HepG2 (cell line): ENCODE results near the gene DNAJC2. TPM values are rescaled to one million over a fixed set of nuclear protein-coding genes. Genes with fewer than 3 reads are reported as not detected.
"Not testable (repeated sequence)": the region's sequence is repeated elsewhere in the genome, so short reads cannot be mapped to it uniquely, and the experiment has no call there.

Experiments
- ATAC-seq: fragments of 200-7000 bp; cut with Tn5 transposase; 3 replicates; pipeline ENCODE4 v1.9.1; 2020; ENCODE audit warnings: mild to moderate bottlenecking, moderate library complexity
- BruUV-seq: library from RNA; stranded (reverse); fragments of 400-500 nt; replicated peaks from 2 replicates; lab custom pipeline; 2021; lab: Mats Ljungman, UMichigan
- CTCF ChIA-PET: fragments of 300-600 bp; formaldehyde crosslinking; extraction: SDS; loops from one replicate; lab custom pipeline; 2021; ENCODE audit warnings: low total read pairs, inconsistent platforms, low intra/inter-chr PET ratio; lab: Yijun Ruan, JAX
- POLR2A ChIA-PET: fragments of 350-600 bp; sonication (Branson Sonifier 250); formaldehyde crosslinking; loops from one replicate; lab custom pipeline; 2020; ENCODE audit warnings: antibody characterized with exemption, inconsistent platforms; lab: Yijun Ruan, JAX
- DNase-seq: peaks from one replicate; pipeline ENCODE4 v3.0.0-alpha.2; 2015; ENCODE audit warnings: low spot score
- FAIRE-seq: peaks from 3 replicates; lab custom pipeline; 2011; peaks lifted over from hg19 to GRCh38; lab: Jason Lieb, UNC
- H2AFZ ChIP-seq: one replicate; pipeline ENCODE4 v1.6.1; 2011; ENCODE audit warnings: low read length, inconsistent platforms
- H3K27ac ChIP-seq: fragments of 300-600 bp; 3 replicates; pipeline ENCODE4 v1.8.0; 2011; ENCODE audit warnings: mixed run types, mild to moderate bottlenecking, mixed read lengths, low read length, inconsistent platforms; ENCODE audit not compliant: insufficient read depth; ENCODE audit errors: extremely low read length
- H3K27me3 ChIP-seq, 2 experiments: fragments of 200-600 bp in 1 of 2; 2 replicates in 1 of 2; 3 replicates in 1 of 2; pipeline versions ENCODE4 v1.6.0 to v1.8.0; 2011; ENCODE audit warnings: low read length in 2 of 2, mild to moderate bottlenecking in 2 of 2, moderate library complexity in 2 of 2, inconsistent platforms in 1 of 2; ENCODE audit not compliant: insufficient read depth in 2 of 2, control insufficient read depth in 1 of 2
- H3K36me3 ChIP-seq, 2 experiments: fragments of 200-600 bp in 1 of 2; replicated peaks in 1 of 2; 2 replicates in 1 of 2; 3 replicates in 1 of 2; pipeline versions ENCODE4 v1.5.1 to v1.8.0; 2011; ENCODE audit warnings: low read length in 2 of 2, inconsistent platforms in 1 of 2; ENCODE audit not compliant: insufficient read depth in 2 of 2, control insufficient read depth in 1 of 2
- H3K4me1 ChIP-seq: 2 replicates; pipeline ENCODE4 v1.5.1; 2012; ENCODE audit warnings: low read length, inconsistent platforms; ENCODE audit not compliant: insufficient read depth
- H3K4me2 ChIP-seq: 2 replicates; pipeline ENCODE4 v1.6.0; 2011; ENCODE audit warnings: low read depth, low read length, inconsistent platforms
- H3K4me3 ChIP-seq, 3 experiments: fragments of 200-600 bp in 1 of 3; sonication (generic), shearing (Covaris generic) in 1 of 3; replicated peaks in 1 of 3; 2 replicates each; pipeline ENCODE4 v1.5.1; 2011 to 2016; ENCODE audit warnings: low read length in 3 of 3, inconsistent platforms in 2 of 3, low read depth in 2 of 3, mild to moderate bottlenecking in 2 of 3, control low read depth in 1 of 3, mixed read lengths in 1 of 3; ENCODE audit not compliant: insufficient read depth in 1 of 3
- H3K79me2 ChIP-seq: one replicate; pipeline ENCODE4 v1.6.1; 2011; ENCODE audit warnings: low read length, inconsistent platforms; ENCODE audit not compliant: insufficient read depth
- H3K9ac ChIP-seq: 2 replicates; pipeline ENCODE4 v1.6.0; 2011; ENCODE audit warnings: mild to moderate bottlenecking, low read depth, low read length, inconsistent platforms; ENCODE audit not compliant: insufficient read depth
- H3K9me3 ChIP-seq: 2 replicates; pipeline ENCODE4 v1.5.1; 2012; ENCODE audit warnings: mild to moderate bottlenecking, low read length
- H4K20me1 ChIP-seq: 2 replicates; pipeline ENCODE4 v1.6.0; 2011; ENCODE audit warnings: inconsistent platforms, mild to moderate bottlenecking, low read length, moderate library complexity; ENCODE audit not compliant: insufficient read depth
- WGBS: methylation state at CpG from one replicate; pipeline ENCODE4 v1.1.6; 2017; ENCODE audit warnings: low lambda C conversion rate; 5-methylcytosine and 5-hydroxymethylcytosine counted together
- in situ Hi-C: cut with HindIII; loops from 2 replicates; pipeline ENCODE4 v1.10.0; 2017; ENCODE audit warnings: low pct_unique_long_range_greater_than_20kb; ENCODE audit not compliant: extremely low pct_ligation_motif_present
- intact Hi-C: fragments of 100-400 bp; cut with micrococcal nuclease; formaldehyde crosslinking; loops from one replicate; pipeline ENCODE4 v1.10.0; 2022; ENCODE audit not compliant: unreplicated experiment
- polyA plus RNA-seq, 8 experiments: library from polyadenylated mRNA; depleted of rRNA in 3 of 8; stranded (reverse) in 7 of 8; unstranded in 1 of 8; fragments of >200 nt; fragmentation: Illumina TruSeq in 4 of 8; extraction: Trizol in 4 of 8; gene quantifications; 2 replicates each; pipeline versions ENCODE4 v1.2.1 to v1.2.3, GENCODE V29; 2011 to 2016; ENCODE audit warnings: low read depth in 4 of 8, missing spikeins in 1 of 8, mixed read lengths in 1 of 8; ENCODE audit not compliant: insufficient read depth in 1 of 8
- total RNA-seq, 5 experiments: library from RNA; depleted of rRNA; stranded (reverse); fragments of >200 nt; fragmentation: Illumina TruSeq; extraction: Trizol; gene quantifications; 2 replicates each; pipeline ENCODE4 v1.2.3, GENCODE V29; 2016; ENCODE audit warnings: low read depth in 1 of 5
- TF ChIP-seq, protein P1 (sequence below): sonication (generic); formaldehyde crosslinking; IDR thresholded peaks from 2 replicates; pipeline ENCODE4 v1.4.0; 2020; ENCODE audit warnings: missing genetic modification reagents

The DNAJC2 gene
- total and polyA plus RNA-seq, 2 of the 13 experiments (the other 11 are each of a cell fraction or from before 2014, with no cell fraction given), result 19.6 to 42.0 TPM

DNA sequence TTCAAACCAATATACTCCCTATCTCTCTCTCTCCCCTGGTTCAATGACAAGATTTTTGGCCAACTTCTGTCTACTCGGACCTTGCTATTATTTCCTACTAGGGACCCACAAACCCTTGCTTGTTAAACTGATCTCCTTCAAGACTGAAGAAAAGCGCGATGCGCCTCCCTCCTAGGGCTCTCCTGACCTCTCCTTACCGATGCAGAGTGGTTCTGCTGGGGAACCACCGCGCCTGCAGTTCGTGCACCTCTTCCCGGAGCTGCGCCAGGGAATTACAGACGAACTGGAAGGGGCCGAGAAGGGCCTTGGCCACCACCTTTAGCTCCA is 65.0 kb downstream of the DNAJC2 start:
- Histone ChIP-seq H3K4me2 (peak overlapping the region; percentile 79), H3K4me3 (peak overlapping the region; percentile 4 to 66 (median 42); a peak in 3 of 6 replicates), H3K4me1 (peaks cover 16% of the 10 kb centered on the region; the same call in 1 of the 2 replicates)
- POLR2A ChIA-PET, H3K79me2 ChIP-seq, CTCF ChIA-PET, H3K9me3 ChIP-seq, H3K27ac ChIP-seq, H4K20me1 ChIP-seq, FAIRE-seq, H3K36me3 ChIP-seq, BruUV-seq, H3K9ac ChIP-seq, H2AFZ ChIP-seq, H3K27me3 ChIP-seq, DNase-seq, in situ Hi-C loops, intact Hi-C loops: not testable (repeated sequence)
- ATAC-seq, result peak; percentile 58
- WGBS, result 0% methylated on average over 10 of the region's 12 CpGs
- TF ChIP-seq, protein P1, sequence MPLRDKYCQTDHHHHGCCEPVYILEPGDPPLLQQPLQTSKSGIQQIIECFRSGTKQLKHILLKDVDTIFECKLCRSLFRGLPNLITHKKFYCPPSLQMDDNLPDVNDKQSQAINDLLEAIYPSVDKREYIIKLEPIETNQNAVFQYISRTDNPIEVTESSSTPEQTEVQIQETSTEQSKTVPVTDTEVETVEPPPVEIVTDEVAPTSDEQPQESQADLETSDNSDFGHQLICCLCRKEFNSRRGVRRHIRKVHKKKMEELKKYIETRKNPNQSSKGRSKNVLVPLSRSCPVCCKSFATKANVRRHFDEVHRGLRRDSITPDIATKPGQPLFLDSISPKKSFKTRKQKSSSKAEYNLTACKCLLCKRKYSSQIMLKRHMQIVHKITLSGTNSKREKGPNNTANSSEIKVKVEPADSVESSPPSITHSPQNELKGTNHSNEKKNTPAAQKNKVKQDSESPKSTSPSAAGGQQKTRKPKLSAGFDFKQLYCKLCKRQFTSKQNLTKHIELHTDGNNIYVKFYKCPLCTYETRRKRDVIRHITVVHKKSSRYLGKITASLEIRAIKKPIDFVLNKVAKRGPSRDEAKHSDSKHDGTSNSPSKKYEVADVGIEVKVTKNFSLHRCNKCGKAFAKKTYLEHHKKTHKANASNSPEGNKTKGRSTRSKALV, result peak; percentile 78

DNA sequence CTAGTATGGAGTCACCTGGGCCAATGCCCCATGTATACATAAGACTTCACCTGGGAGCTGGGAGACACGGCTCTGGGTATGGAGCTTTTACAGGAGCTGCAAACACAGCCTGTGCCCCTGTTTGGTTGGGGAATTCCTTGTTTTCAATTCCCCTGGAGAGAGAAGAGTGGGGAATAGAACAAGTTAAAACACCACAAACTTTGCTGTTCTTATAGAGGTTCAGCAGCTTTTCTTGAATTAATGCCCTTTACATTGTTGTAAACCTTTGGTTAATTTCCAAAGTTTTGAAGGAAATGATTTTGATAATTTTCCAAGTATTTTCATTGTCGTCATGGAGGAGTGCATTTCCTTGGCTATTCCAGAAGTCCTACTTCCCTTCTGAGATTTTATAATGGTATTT is 66.4 kb downstream of the DNAJC2 start:
- H3K4me3 ChIP-seq, H3K27ac ChIP-seq, H3K9me3 ChIP-seq, H4K20me1 ChIP-seq, intact Hi-C loops, POLR2A ChIA-PET, H3K4me2 ChIP-seq, CTCF ChIA-PET, in situ Hi-C loops, H3K9ac ChIP-seq, ATAC-seq, H3K79me2 ChIP-seq, BruUV-seq, H2AFZ ChIP-seq, DNase-seq, FAIRE-seq, H3K36me3 ChIP-seq, H3K27me3 ChIP-seq: not testable (repeated sequence)
- H3K4me1 ChIP-seq, result peaks cover 16% of the 10 kb centered on the region; the same call in 1 of the 2 replicates
- 37% methylated on average over 2 of the region's 2 CpGs for WGBS

DNA sequence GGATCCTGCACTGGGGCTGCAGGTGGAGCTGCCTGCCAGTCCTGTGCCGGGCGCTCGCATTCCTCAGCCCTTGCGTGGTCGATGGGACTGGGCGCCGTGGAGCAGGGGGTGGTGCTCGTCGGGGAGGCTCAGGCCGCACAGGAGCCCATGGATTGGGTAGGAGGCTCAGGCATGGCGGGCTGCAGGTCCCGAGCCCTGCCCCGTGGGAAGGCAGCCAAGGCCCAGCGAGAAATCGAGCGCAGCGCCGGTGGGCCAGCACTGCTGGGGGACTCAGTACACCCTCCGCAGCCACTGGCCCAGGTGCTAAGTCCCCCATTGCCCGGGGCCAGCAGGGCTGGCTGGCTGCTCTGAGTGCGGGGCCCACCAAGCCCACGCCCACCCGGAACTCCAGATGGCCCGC is 69.7 kb downstream of the DNAJC2 start:
- POLR2A ChIA-PET, FAIRE-seq: not testable (repeated sequence)
- no CpG with 5 or more reads among the region's 24 CpGs for WGBS

More for the DNA sequence above, 69.7 kb downstream of the DNAJC2 start:
- in situ Hi-C loops, H3K4me2 ChIP-seq, H3K9me3 ChIP-seq, H3K27me3 ChIP-seq, intact Hi-C loops, H3K27ac ChIP-seq, BruUV-seq, DNase-seq, H4K20me1 ChIP-seq, ATAC-seq, CTCF ChIA-PET, H2AFZ ChIP-seq, H3K4me1 ChIP-seq, H3K79me2 ChIP-seq, H3K36me3 ChIP-seq, H3K9ac ChIP-seq, H3K4me3 ChIP-seq: not testable (repeated sequence)
